A549 (cell line): ENCODE results near the gene SPTB. TPM values are rescaled to one million over a fixed set of nuclear protein-coding genes. Genes with fewer than 3 reads are reported as not detected.

ENCODE experiments used
- ATAC-seq, 2 experiments: fragments of 200-7000 bp in 1 of 2; fragments of >200 bp in 1 of 2; cut with Nextera tagmentation in 1 of 2; cut with Tn5 transposase in 1 of 2; 3 replicates each; pipeline versions ENCODE4 v1.8.0 to v1.9.1; 2018 to 2020; ENCODE audit warnings: mild to moderate bottlenecking in 1 of 2, moderate library complexity in 1 of 2
- CTCF ChIA-PET: fragments of 300-600 bp; sonication (Branson Sonifier 250); formaldehyde crosslinking; extraction: SDS; loops from one replicate; lab custom pipeline; 2021; ENCODE audit warnings: antibody characterized with exemption, inconsistent platforms; lab: Yijun Ruan, JAX
- POLR2A ChIA-PET: fragments of 350-600 bp; formaldehyde crosslinking; extraction: SDS; loops from one replicate; lab custom pipeline; 2021; ENCODE audit warnings: antibody characterized with exemption, inconsistent platforms; lab: Yijun Ruan, JAX
- DNase-seq, 2 experiments: peaks; one replicate each; pipeline versions ENCODE4 v3.0.0 to v3.0.0-alpha.2; 2011 to 2016; ENCODE audit warnings: low read depth in 1 of 2, low spot score in 1 of 2
- FAIRE-seq: peaks from 2 replicates; lab custom pipeline; 2011; peaks lifted over from hg19 to GRCh38; lab: Jason Lieb, UNC
- H3K27ac ChIP-seq, 2 experiments: fragments of >200 bp; sonication (Bioruptor Twin); formaldehyde crosslinking; 3 replicates each; pipeline ENCODE4 v1.5.1; 2016 to 2017
- H3K4me1 ChIP-seq: fragments of >200 bp; sonication (Bioruptor Twin); formaldehyde crosslinking; 3 replicates; pipeline ENCODE4 v1.6.1; 2016
- H3K4me2 ChIP-seq: fragments of >200 bp; sonication (Bioruptor Twin); formaldehyde crosslinking; 3 replicates; pipeline ENCODE4 v1.6.1; 2016
- H3K4me3 ChIP-seq: fragments of >200 bp; sonication (Bioruptor Twin); formaldehyde crosslinking; 3 replicates; pipeline ENCODE4 v1.5.1; 2016
- H3K9me3 ChIP-seq: fragments of >200 bp; sonication (Bioruptor Twin); formaldehyde crosslinking; 3 replicates; pipeline ENCODE4 v1.6.1; 2016
- BCL3 ChIP-seq: fragments of >200 bp; sonication (Bioruptor Twin); formaldehyde crosslinking; IDR thresholded peaks from 3 replicates; pipeline ENCODE4 v1.6.1; 2016
- BHLHE40 ChIP-seq: IDR thresholded peaks from 2 replicates; pipeline ENCODE4 v1.6.1; 2012; ENCODE audit warnings: low read depth, low read length, inconsistent platforms
- CBX2 ChIP-seq: fragments of 200-600 bp; sonication (generic); IDR thresholded peaks from 2 replicates; pipeline ENCODE4 v1.6.1; 2016; ENCODE audit warnings: low read depth, mild to moderate bottlenecking, borderline replicate concordance
- CHD2 ChIP-seq: fragments of 150-350 bp; IDR thresholded peaks from 2 replicates; pipeline ENCODE4 v1.6.1; 2014; ENCODE audit warnings: low read length; ENCODE audit not compliant: partially characterized antibody
- CHD4 ChIP-seq: fragments of 200-600 bp; sonication (generic); IDR thresholded peaks from 2 replicates; pipeline ENCODE4 v1.6.1; 2016; ENCODE audit warnings: antibody characterized with exemption, mild to moderate bottlenecking, borderline replicate concordance
- CTCF ChIP-seq: fragments of >200 bp; sonication (Bioruptor Twin); formaldehyde crosslinking; IDR thresholded peaks from 3 replicates; pipeline ENCODE4 v1.5.1; 2016
- EHMT2 ChIP-seq: fragments of 200-600 bp; sonication (generic); IDR thresholded peaks from 2 replicates; pipeline ENCODE4 v1.6.1; 2016; ENCODE audit warnings: antibody characterized with exemption, low read depth, mild to moderate bottlenecking, moderate library complexity
- ESRRA ChIP-seq: fragments of 150-350 bp; IDR thresholded peaks from 2 replicates; pipeline ENCODE4 v1.6.1; 2014; ENCODE audit warnings: mild to moderate bottlenecking, low read length, borderline replicate concordance
- FOXS1 ChIP-seq: fragments of 250-450 bp; sonication (Bioruptor Pico); IDR thresholded peaks from 2 replicates; pipeline ENCODE4 v1.5.0; 2020; ENCODE audit warnings: mild to moderate bottlenecking, moderate library complexity
- HEYL ChIP-seq: fragments of 250-450 bp; sonication (Bioruptor Pico); IDR thresholded peaks from 2 replicates; pipeline ENCODE4 v1.8.0; 2021; ENCODE audit warnings: mild to moderate bottlenecking, moderate library complexity
- HMGXB4 ChIP-seq: fragments of 250-450 bp; sonication (Bioruptor Pico); IDR thresholded peaks from 2 replicates; pipeline ENCODE4 v1.5.0; 2021; ENCODE audit warnings: mild to moderate bottlenecking, moderate library complexity, borderline replicate concordance
- KDM1A ChIP-seq: fragments of 200-600 bp; sonication (generic); IDR thresholded peaks from 2 replicates; pipeline ENCODE4 v1.6.1; 2016; ENCODE audit warnings: low read depth, mild to moderate bottlenecking
- KDM5A ChIP-seq: fragments of 200-600 bp; sonication (generic); IDR thresholded peaks from 2 replicates; pipeline ENCODE4 v1.6.1; 2016; ENCODE audit warnings: antibody characterized with exemption, mild to moderate bottlenecking
- MAX ChIP-seq: IDR thresholded peaks from 2 replicates; pipeline ENCODE4 v1.6.1; 2012
- MYC ChIP-seq: IDR thresholded peaks from 2 replicates; pipeline ENCODE4 v1.6.1; 2012; ENCODE audit warnings: mild to moderate bottlenecking, inconsistent platforms, low read length, improper control_type of control experiment, borderline replicate concordance
- POLR2A ChIP-seq: IDR thresholded peaks from 2 replicates; pipeline ENCODE4 v1.6.1; 2012; ENCODE audit warnings: mild to moderate bottlenecking, low read length
- RARB ChIP-seq: fragments of 250-450 bp; sonication (Bioruptor Pico); IDR thresholded peaks from 2 replicates; pipeline ENCODE4 v1.8.0; 2021; ENCODE audit warnings: mild to moderate bottlenecking, moderate library complexity
- SREBF2 ChIP-seq: fragments of 450-650 bp; IDR thresholded peaks from 2 replicates; pipeline ENCODE4 v1.6.1; 2014; ENCODE audit warnings: mild to moderate bottlenecking, moderate library complexity
- USF2 ChIP-seq: fragments of 450-650 bp; IDR thresholded peaks from 2 replicates; pipeline ENCODE4 v1.6.1; 2014; ENCODE audit warnings: antibody characterized with exemption
- ZNF302 ChIP-seq: fragments of 250-450 bp; sonication (Bioruptor Pico); IDR thresholded peaks from 2 replicates; pipeline ENCODE4 v1.9.0; 2021; ENCODE audit warnings: inconsistent platforms, mild to moderate bottlenecking, moderate library complexity
- WGBS: methylation state at CpG from one replicate; pipeline ENCODE4 v1.1.6; 2017; ENCODE audit errors: missing lambda C conversion rate; 5-methylcytosine and 5-hydroxymethylcytosine counted together
- polyA plus RNA-seq, 4 experiments: library from polyadenylated mRNA; depleted of rRNA in 3 of 4; stranded (reverse); fragments of >200 nt; fragmentation: RNase III in 1 of 4; extraction: RNeasy Plus Mini Kit Qiagen cat#74134 plus additional on column Dnase treatment in 1 of 4; gene quantifications; 2 replicates in 3 of 4; 3 replicates in 1 of 4; pipeline ENCODE4 v1.2.3, GENCODE V29; 2011 to 2017

Gene SPTB
- polyA plus RNA-seq, 2 of the 4 experiments (the other 2 are of a cell fraction): 0.27 to 2.1 TPM

- TF ChIP-seq MAX: peak; percentile 68
- TF ChIP-seq RARB (CRISPR knock-in tag): no peak
Measured at GRCh38 chr14:64720131-64720576, 159.6 kb downstream of the SPTB start (continued).

GRCh38 chr14:64719601-64720000 lies 160.1 kb downstream of the SPTB start:
- ATAC-seq (no peak), FAIRE-seq (no peak), DNase-seq (no peak)
- Histone ChIP-seq H3K27ac (peak overlapping the region; percentile 81 to 84), H3K9me3 (no peaks in the 10 kb centered on the region), H3K4me3 (no peak overlapping the region), H3K4me1 (peaks cover 94% of the 10 kb centered on the region), H3K4me2 (peak overlapping the region; percentile 61)
- 61% methylated on average over 7 of the region's 7 CpGs for WGBS
- CTCF ChIA-PET: interaction anchor here (0.8 to 3.3 kb wide), 5 partner anchors 13 to 172 kb away, joined by 3 to 22 read pairs (median 7); partner anchors contain the start of gene PLEKHG3
- TF ChIP-seq POLR2A (no peak), USF2 (no peak), HEYL (CRISPR knock-in tag) (no peak), SREBF2 (no peak), HMGXB4 (CRISPR knock-in tag) (no peak), BCL3 (no peak), ESRRA (no peak), CBX2 (no peak), CHD2 (no peak), KDM5A (no peak), CTCF (no peak), MYC (no peak), EHMT2 (no peak), FOXS1 (CRISPR knock-in tag) (no peak), ZNF302 (CRISPR knock-in tag) (no peak), CHD4 (no peak), KDM1A (no peak)
- POLR2A ChIA-PET: interaction anchor here (0.8 to 1.2 kb wide), 4 partner anchors 11 to 179 kb away, joined by 3 to 6 read pairs (median 4); partner anchors contain the start of genes HSPA2 and PLEKHG3

- FAIRE-seq (no peak), ATAC-seq (no peak), DNase-seq (no peak)
- peak overlapping the region; percentile 61 for H3K4me2 ChIP-seq
- peaks cover 86% of the 10 kb centered on the region for H3K4me1 ChIP-seq
- WGBS: 97% methylated on average over 7 of the region's 7 CpGs
- POLR2A ChIA-PET: no interaction called here
- H3K9me3 ChIP-seq: peaks cover 7% of the 10 kb centered on the region; the same call in 2 of the 3 replicates
- no peak overlapping the region for H3K4me3 ChIP-seq
- peak overlapping the region; percentile 81 to 84 for H3K27ac ChIP-seq
- CTCF ChIA-PET: interaction anchor here (1.2 to 3.3 kb wide), 4 partner anchors 13 to 82 kb away, joined by 5 to 22 read pairs (median 8); partner anchors contain the start of gene PLEKHG3
- TF ChIP-seq KDM1A (no peak), KDM5A (no peak), CHD2 (no peak), USF2 (no peak), BHLHE40 (no peak)
Measured at GRCh38 chr14:64718762-64719161, 160.9 kb downstream of the SPTB start.
